Esophagus squamous epithelium (tissue), 5 donors: ENCODE results near the gene FOXRED1. TPM values are rescaled to one million over a fixed set of nuclear protein-coding genes. Genes with fewer than 3 reads are reported as not detected.

Experiments used
- DNase-seq: peaks from one replicate; lab custom pipeline; 2025; lab: John Stamatoyannopoulos, UW
- H3K27ac ChIP-seq, 4 donors: fragments of 200-600 bp; sonication (generic); one replicate each; pipeline ENCODE4 v1.5.1; 2016 to 2019; ENCODE audit warnings: mild to moderate bottlenecking in 1 of 4
- H3K27me3 ChIP-seq, 4 donors: fragments of 200-600 bp; sonication (generic); 1 replicate in 3 of 4; 2 replicates in 1 of 4; pipeline versions ENCODE4 v1.5.1 to v1.6.0; 2017 to 2021; ENCODE audit warnings: antibody characterized with exemption in 1 of 4
- H3K36me3 ChIP-seq, 3 donors: fragments of 200-600 bp; sonication (generic); one replicate each; pipeline ENCODE4 v1.5.1; 2016 to 2019
- H3K4me1 ChIP-seq, 3 donors: fragments of 200-600 bp; sonication (generic); one replicate each; pipeline ENCODE4 v1.5.1; 2017 to 2019
- H3K4me3 ChIP-seq, 4 donors: fragments of 200-600 bp; sonication (generic); 1 replicate in 3 of 4; 2 replicates in 1 of 4; pipeline ENCODE4 v1.5.1; 2016 to 2019; ENCODE audit warnings: mild to moderate bottlenecking in 2 of 4, moderate library complexity in 1 of 4
- H3K9me3 ChIP-seq, 3 donors: fragments of 200-600 bp; sonication (generic); one replicate each; pipeline ENCODE4 v1.5.1; 2016 to 2019
- POLR2A ChIP-seq, 4 donors: fragments of 450-650 bp; IDR thresholded peaks; one replicate each; pipeline ENCODE4 v1.6.1; 2017; ENCODE audit warnings: antibody characterized with exemption in 4 of 4, mild to moderate bottlenecking in 4 of 4, moderate library complexity in 3 of 4
- WGBS, 2 donors: methylation state at CpG; one replicate each; pipeline ENCODE4 v1.1.5; 2018; 5-methylcytosine and 5-hydroxymethylcytosine counted together
- intact Hi-C: fragments of 100-400 bp; cut with DNase I; formaldehyde crosslinking; loops from one replicate; pipeline ENCODE4 v1.15.0; 2022
- total RNA-seq, 4 donors: library from RNA; depleted of rRNA; stranded (reverse); fragments of >200 nt; gene quantifications; one replicate each; pipeline ENCODE4 v1.1.0, GENCODE V29; 2016
- TF ChIP-seq, protein P1 (sequence below), 6 experiments: fragments of 450-650 bp in 4 of 6; fragments of 200-600 bp in 2 of 6; sonication (generic) in 2 of 6; IDR thresholded peaks; one replicate each; pipeline ENCODE4 v1.5.1; 2016 to 2019; ENCODE audit warnings: antibody characterized with exemption in 6 of 6, mild to moderate bottlenecking in 4 of 6, moderate library complexity in 4 of 6
- donor health status: DM: yes; HTN: yes; CAD: no.

The FOXRED1 gene
- total RNA-seq, 4 donors from 2014 or later: 7.5 to 31.4 (median 17.4) TPM

DNA sequence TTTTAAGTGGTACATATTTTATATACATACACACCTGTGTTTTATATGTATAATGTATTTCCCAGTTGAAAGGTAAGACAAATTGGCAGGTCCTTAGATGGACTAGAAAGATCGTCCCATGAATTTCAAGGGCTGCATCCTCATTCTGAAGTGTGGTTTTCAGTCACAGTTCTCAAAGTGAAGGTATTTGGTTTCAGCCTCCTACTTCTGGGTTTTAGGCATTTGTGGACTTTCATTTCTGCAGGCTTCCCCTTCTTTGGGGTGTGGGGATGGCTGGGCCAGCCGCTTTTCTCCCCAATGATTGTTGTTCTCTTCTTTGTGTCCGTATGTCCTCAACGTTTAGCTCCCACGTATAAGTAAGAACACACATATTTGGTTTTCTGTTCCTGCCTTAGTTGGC, 44.9 kb downstream of the FOXRED1 start:
- H3K9me3 ChIP-seq: no peaks in the 10 kb centered on the region
- H3K36me3 ChIP-seq: peaks cover 0 to 51% (median 0%) of the 10 kb centered on the region in 3 donors

DNA sequence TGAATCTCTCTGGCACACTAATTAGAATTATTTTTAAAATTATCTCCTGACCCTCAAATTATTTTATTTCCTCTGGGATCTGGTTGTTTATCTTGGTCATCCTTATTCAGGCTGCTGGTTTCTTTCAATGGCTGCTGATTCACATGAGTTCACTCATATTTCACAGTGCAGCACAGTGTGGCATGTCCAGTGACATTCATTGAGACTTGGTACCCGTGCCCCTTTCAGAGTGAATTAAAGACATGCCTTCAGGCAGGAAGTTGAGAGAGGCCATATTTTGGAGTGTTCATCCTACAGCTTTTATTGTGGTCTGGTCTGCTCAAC, 48.4 kb downstream of the FOXRED1 start:
- Histone ChIP-seq H3K27me3 (no peaks in the 10 kb centered on the region), H3K4me1 (peaks cover 18 to 42% (median 23%) of the 10 kb centered on the region in 3 donors), H3K4me3 (peak overlapping the region in 1 of 4 donors; percentile 44), H3K27ac (peak overlapping the region; percentile 26 to 90 (median 80)), H3K9me3 (no peaks in the 10 kb centered on the region), H3K36me3 (peaks cover 0 to 30% (median 0%) of the 10 kb centered on the region in 3 donors)
- 31 to 43% methylated on average over 1 of the region's 1 CpG for WGBS, 2 donors
- intact Hi-C loops: no loop called here
- no peak for DNase-seq
- TF ChIP-seq, protein P1, sequence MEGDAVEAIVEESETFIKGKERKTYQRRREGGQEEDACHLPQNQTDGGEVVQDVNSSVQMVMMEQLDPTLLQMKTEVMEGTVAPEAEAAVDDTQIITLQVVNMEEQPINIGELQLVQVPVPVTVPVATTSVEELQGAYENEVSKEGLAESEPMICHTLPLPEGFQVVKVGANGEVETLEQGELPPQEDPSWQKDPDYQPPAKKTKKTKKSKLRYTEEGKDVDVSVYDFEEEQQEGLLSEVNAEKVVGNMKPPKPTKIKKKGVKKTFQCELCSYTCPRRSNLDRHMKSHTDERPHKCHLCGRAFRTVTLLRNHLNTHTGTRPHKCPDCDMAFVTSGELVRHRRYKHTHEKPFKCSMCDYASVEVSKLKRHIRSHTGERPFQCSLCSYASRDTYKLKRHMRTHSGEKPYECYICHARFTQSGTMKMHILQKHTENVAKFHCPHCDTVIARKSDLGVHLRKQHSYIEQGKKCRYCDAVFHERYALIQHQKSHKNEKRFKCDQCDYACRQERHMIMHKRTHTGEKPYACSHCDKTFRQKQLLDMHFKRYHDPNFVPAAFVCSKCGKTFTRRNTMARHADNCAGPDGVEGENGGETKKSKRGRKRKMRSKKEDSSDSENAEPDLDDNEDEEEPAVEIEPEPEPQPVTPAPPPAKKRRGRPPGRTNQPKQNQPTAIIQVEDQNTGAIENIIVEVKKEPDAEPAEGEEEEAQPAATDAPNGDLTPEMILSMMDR (IDR thresholded peaks at IDR 0.05): no peak
- no peak for TF ChIP-seq POLR2A (IDR thresholded peaks at IDR 0.05)

More for the DNA sequence above, 44.9 kb downstream of the FOXRED1 start:
- Histone ChIP-seq H3K4me3 (no peak overlapping the region), H3K4me1 (peaks cover 13 to 46% (median 18%) of the 10 kb centered on the region in 3 donors), H3K27ac (no peak overlapping the region), H3K27me3 (no peaks in the 10 kb centered on the region)
- 85 to 86% methylated on average over 4 to 5 of the region's 5 CpGs for WGBS, 2 donors
- DNase-seq: no peak
- intact Hi-C loops: loop anchor here (5.0 kb wide), 1 partner anchor 168 kb away; no protein-coding TSS in a partner anchor
- TF ChIP-seq, protein P1 (IDR thresholded peaks at IDR 0.05): no peak
- TF ChIP-seq POLR2A (IDR thresholded peaks at IDR 0.05): no peak

DNA sequence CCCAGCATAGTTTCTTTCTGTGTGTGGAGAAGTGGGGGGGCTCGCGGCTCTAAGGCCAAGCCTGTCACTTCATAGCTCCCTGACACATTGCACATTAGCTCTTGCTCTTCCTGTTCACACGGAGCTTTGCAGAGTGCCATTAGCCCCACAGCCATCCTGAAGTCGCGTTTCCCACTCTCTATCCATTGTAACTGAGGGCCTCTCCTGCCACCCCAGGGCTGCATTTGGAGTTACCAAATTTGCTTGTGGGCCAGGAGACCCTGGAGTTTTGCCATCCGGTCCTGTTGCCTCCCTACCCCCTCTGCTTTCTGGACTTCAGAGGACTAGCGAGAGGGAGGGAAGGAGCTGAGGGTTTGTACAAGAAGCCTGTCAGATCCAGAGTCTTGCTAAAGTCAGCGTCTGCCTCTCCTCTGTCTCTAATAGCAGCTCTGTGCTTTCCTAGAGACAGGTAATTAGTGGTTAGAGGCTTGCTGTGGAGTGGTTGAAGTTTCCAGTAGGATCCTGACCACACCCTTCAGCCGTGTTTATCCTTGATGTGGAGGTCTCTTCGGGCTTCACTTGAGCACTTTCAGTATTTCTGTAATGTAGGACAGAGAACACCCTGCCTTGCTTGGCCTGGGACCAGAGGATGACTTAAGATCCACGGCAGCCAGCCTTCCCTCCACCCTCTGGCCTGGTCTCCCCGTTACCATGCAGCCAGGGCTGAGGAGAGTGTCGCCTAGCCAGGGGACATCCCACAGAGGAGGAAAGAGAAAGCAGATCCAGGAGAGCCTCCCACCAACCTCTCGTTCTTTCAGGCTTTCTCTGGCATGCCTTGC, 49.0 kb downstream of the FOXRED1 start:
- no peak for DNase-seq
- H3K4me3 ChIP-seq: peak overlapping the region in 3 of 4 donors; percentile 5 to 44 (median 17)
- H3K27ac ChIP-seq: peak overlapping the region; percentile 26 to 90 (median 80)
- H3K9me3 ChIP-seq: no peaks in the 10 kb centered on the region
- 36 to 41% methylated on average over 8 to 11 of the region's 14 CpGs for WGBS, 2 donors
- no peak for TF ChIP-seq POLR2A (IDR thresholded peaks at IDR 0.05)
- TF ChIP-seq, protein P1 (IDR thresholded peaks at IDR 0.05): no peak
- no peaks in the 10 kb centered on the region for H3K27me3 ChIP-seq
- intact Hi-C loops: no loop called here
- H3K4me1 ChIP-seq: peaks cover 18 to 37% (median 23%) of the 10 kb centered on the region in 3 donors
- H3K36me3 ChIP-seq: peaks cover 0 to 25% (median 0%) of the 10 kb centered on the region in 3 donors

DNA sequence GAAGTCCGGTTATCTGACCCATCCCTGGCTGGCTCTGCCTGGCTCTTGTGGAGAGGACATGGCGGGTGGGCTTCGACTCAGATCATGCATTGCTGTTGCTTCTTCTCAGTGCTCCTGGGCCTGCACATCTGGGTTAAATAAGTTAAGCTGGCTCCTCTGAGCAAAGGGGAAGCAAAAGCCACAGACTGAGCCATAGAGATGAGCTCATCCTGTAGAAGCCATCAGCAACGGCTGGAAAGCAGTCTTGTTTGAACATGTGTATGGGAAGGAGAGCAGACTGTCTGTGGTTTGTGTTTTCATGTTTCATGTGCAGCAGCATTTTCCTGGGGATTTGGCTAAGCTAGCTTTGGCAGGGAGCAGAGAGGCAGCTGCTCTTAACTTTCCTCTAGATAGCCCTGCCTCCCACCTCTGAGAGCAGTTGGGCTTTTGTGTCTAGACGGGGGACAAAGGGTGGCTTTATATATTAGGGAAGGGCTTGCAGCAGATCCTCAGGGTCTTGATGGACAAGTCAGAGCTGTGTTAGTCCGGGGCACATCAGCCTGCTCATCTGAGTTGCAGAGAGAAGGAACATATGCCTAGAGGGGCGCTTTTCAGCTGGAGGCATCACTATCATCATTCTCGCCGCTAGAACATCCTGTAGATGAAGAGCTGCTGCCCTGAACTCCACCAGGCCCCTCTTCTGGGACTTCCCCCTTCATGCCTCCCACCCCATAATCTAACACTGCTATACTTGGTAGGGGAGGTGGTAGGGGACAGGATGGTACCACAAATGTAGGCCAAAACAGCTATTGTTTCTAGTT, 49.8 kb downstream of the FOXRED1 start:
- Histone ChIP-seq H3K27me3 (no peaks in the 10 kb centered on the region), H3K4me1 (peaks cover 18 to 33% (median 23%) of the 10 kb centered on the region in 3 donors), H3K9me3 (no peaks in the 10 kb centered on the region), H3K4me3 (peak overlapping the region in 3 of 4 donors; percentile 5 to 44 (median 17)), H3K36me3 (peaks cover 0 to 21% (median 0%) of the 10 kb centered on the region in 3 donors), H3K27ac (peak overlapping the region; percentile 26 to 90 (median 80))
- no peak for DNase-seq
- intact Hi-C loops: no loop called here
- TF ChIP-seq, protein P1 (IDR thresholded peaks at IDR 0.05): no peak
- TF ChIP-seq POLR2A (IDR thresholded peaks at IDR 0.05): no peak
- 28 to 35% methylated on average over 4 to 5 of the region's 9 CpGs for WGBS, 2 donors
